HG03135 (cell line): Measurements from ENCODE around the gene ZNF438.
A peak's percentile ranks its signal among the peaks of the same experiment; 100 is the strongest.
"Not testable (repeated sequence)": the region's sequence is repeated elsewhere in the genome, so short reads cannot be mapped to it uniquely, and the experiment has no call there.

Source experiments
- ATAC-seq: cut with Tn5 transposase; IDR thresholded peaks from one replicate; pipeline ENCODE4 v1.9.1; 2021; ENCODE audit warnings: mild to moderate bottlenecking, moderate library complexity; ENCODE audit not compliant: unreplicated experiment

Gene ZNF438

GRCh38 chr10:31055573-31056251 is 24.0 kb upstream of the ZNF438 start:
- no peak for ATAC-seq

- no peak for ATAC-seq
These were observed 20.0 kb upstream of the ZNF438 start for GRCh38 chr10:31051703-31052102.

- no peak for ATAC-seq
These were observed 11.0 kb upstream of the ZNF438 start for GRCh38 chr10:31042670-31043069.

- ATAC-seq: no peak
These were observed 9.3 kb upstream of the ZNF438 start for GRCh38 chr10:31041011-31041410.

- ATAC-seq: not testable (repeated sequence)
These were observed 7.3 kb upstream of the ZNF438 start for GRCh38 chr10:31039006-31039405.

GRCh38 chr10:31037749-31038148 is 6.1 kb upstream of the ZNF438 start:
- no peak for ATAC-seq

GRCh38 chr10:31036209-31036608 is 4.5 kb upstream of the ZNF438 start:
- ATAC-seq: no peak

- ATAC-seq: no peak
These were observed 3.7 kb upstream of the ZNF438 start for GRCh38 chr10:31035266-31035798.

- ATAC-seq: no peak
These were observed 2.6 kb upstream of the ZNF438 start for GRCh38 chr10:31034098-31034909.

- no peak for ATAC-seq
These were observed 1.5 kb upstream of the ZNF438 start for GRCh38 chr10:31033147-31033546.

- ATAC-seq: peak; percentile 89
These were observed 830 bp upstream of the ZNF438 start for GRCh38 chr10:31032258-31033132.

GRCh38 chr10:31031205-31031557 is 484 bp downstream of the ZNF438 start:
- ATAC-seq: no peak

GRCh38 chr10:31030800-31031199 is 865 bp downstream of the ZNF438 start:
- ATAC-seq: no peak

GRCh38 chr10:31030260-31030659 is 1.4 kb downstream of the ZNF438 start:
- ATAC-seq: no peak

GRCh38 chr10:31028081-31028480 is 3.6 kb downstream of the ZNF438 start:
- no peak for ATAC-seq

GRCh38 chr10:31026279-31026678 is 5.4 kb downstream of the ZNF438 start:
- not testable (repeated sequence) for ATAC-seq

- ATAC-seq: no peak
These were observed 6.5 kb downstream of the ZNF438 start for GRCh38 chr10:31025142-31025541.

GRCh38 chr10:31023558-31023957 is 8.1 kb downstream of the ZNF438 start:
- ATAC-seq: no peak

GRCh38 chr10:31020209-31020608 is 11.5 kb downstream of the ZNF438 start:
- ATAC-seq: no peak

GRCh38 chr10:31018962-31019361 is 12.7 kb downstream of the ZNF438 start:
- no peak for ATAC-seq

- no peak for ATAC-seq
These were observed 13.3 kb downstream of the ZNF438 start for GRCh38 chr10:31018356-31018750.
